Activated CD8-positive, alpha-beta memory T cell treated with anti-CD3 and anti-CD28 coated beads for 24 hours (primary cell): Measurements from ENCODE around the gene ITGA11.
A peak's percentile ranks its signal among the peaks of the same experiment; 100 is the strongest.

Experiments used
- DNase-seq: peaks from one replicate; pipeline ENCODE4 v3.0.0-alpha.2; 2020

Gene ITGA11

GRCh38 chr15:68444336-68444735 is 12.4 kb upstream of the ITGA11 start:
- no peak for DNase-seq

GRCh38 chr15:68442903-68443302 is 10.9 kb upstream of the ITGA11 start:
- DNase-seq: no peak

DNA sequence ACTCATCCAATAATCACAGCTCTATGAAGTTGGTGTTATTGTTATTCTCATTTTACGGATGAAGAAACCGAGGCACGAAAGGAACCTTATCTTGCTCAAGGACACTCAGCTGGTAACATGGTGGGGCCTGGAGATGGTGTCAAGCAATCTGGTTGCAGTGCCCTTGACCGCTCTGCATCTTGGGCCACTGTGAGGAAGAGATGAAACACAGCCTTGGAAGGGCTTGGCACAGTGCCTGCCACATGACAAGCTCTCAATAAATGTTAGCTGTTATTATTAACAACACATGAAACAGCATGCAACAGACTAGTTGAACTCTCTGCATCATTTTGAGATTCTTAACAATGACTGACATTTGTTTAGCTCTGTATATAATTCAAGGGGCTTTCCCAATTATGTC is 10.1 kb upstream of the ITGA11 start:
- peak; percentile 11 for DNase-seq

DNA sequence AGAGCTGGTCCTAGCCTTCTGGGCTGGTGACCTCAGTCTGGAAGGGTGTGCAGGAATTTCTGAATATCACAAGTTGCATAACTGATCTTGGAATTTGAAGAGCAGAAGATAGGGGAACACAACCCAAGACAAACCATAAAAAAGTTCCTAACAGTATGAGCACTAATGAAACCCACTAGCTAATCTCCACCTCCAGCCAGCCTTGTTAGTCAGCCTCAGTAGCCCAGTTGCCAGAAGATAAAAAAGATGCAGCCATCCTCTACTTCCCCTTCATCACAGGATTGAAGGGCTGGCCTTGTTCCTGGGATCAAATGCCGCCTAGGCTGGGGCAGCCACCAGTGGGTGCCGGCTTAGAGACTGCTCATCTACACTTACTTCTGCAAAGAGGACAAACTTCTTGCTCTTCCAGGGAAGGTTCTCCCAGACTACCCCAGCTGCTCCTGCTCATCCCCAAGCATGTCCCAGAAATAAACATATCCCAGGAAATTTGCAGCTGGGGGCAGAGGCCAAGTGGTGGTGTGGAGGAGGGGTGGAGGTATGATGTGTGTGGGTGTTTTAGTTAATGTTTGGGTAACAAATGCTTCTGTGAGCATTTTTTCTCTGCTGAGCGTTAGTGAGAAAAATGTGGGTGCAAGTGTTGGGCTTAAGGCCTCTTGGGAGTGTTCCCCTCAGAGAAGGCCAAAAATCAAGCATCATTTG is 9.2 kb upstream of the ITGA11 start:
- DNase-seq: no peak

DNA sequence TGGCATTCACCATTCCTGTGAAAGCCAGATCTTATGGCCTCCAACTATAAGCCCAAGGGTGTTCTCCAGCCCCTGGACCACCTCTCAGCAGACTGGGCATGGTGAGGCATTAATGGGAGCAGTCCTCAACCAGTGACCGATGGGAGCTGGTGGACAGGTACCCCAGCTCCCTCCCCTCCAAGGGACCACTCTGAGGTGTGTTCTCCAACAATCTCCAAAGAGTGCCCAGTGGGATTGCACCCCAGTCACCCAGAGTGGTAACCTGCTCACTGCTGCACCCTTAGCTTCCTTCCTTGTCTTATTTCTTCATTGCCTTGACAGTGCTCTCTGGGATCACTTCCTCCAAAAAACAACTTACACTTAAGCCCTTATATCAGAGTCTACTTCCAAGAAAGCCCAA is 8.2 kb upstream of the ITGA11 start:
- peak; percentile 19 for DNase-seq

- DNase-seq: peak; percentile 13
Measured at GRCh38 chr15:68439506-68439905, 7.5 kb upstream of the ITGA11 start.

- peak; percentile 11 for DNase-seq
Measured at GRCh38 chr15:68436680-68437079, 4.7 kb upstream of the ITGA11 start.

DNA sequence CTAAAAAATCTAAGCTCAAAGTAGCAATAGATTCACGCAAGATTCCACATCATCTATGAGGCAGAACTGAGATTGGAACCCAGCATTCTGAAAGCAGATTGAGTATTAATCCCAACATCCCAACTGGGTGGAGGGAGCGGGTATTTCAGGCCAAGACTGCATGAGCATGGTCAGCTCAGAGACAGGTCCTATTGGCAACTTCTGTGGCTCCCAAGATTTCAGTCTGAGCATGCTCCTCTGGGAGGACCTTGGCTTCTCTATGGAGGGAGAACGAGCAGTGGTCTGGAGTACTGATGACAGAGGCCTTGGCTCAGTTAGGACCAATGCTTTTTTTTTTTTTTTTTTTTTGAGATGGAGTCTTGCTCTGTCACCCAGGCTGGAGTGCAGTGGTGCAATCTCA is 4.0 kb upstream of the ITGA11 start:
- peak; percentile 24 for DNase-seq

- DNase-seq: peak; percentile 26
Measured at GRCh38 chr15:68434021-68434420, 2.1 kb upstream of the ITGA11 start.

GRCh38 chr15:68433551-68433950 is 1.6 kb upstream of the ITGA11 start:
- DNase-seq: no peak

DNA sequence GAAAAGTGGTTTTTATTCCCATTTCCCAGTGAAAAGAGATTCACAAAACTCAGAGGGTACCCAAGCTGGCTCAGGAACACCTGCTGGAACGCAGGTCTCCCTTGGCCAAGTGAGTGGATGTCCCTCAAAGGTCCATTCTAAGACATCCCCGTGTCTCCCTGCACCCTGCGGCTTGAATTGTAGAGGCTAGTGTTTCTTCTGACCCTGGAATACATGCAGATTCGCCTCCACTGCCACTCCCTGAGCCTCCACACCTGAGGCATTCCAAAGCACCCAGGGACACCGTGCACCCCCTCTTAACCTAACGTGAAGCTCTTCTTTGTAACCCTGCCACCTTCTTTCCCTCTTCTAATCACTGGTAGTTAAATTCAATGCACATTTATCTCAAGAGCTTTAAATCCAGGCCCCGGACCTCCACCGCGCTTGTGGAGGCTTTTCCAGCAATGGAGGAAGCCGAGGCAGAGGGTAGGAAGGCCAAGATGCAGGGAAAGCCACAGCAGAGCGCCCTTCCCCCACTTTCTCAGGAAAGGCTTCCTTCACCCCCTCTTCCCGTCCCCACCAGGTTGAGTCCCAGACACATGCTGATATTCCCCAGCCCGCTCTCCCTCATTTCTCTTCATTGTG is 590 bp upstream of the ITGA11 start:
- peak; percentile 40 for DNase-seq

DNA sequence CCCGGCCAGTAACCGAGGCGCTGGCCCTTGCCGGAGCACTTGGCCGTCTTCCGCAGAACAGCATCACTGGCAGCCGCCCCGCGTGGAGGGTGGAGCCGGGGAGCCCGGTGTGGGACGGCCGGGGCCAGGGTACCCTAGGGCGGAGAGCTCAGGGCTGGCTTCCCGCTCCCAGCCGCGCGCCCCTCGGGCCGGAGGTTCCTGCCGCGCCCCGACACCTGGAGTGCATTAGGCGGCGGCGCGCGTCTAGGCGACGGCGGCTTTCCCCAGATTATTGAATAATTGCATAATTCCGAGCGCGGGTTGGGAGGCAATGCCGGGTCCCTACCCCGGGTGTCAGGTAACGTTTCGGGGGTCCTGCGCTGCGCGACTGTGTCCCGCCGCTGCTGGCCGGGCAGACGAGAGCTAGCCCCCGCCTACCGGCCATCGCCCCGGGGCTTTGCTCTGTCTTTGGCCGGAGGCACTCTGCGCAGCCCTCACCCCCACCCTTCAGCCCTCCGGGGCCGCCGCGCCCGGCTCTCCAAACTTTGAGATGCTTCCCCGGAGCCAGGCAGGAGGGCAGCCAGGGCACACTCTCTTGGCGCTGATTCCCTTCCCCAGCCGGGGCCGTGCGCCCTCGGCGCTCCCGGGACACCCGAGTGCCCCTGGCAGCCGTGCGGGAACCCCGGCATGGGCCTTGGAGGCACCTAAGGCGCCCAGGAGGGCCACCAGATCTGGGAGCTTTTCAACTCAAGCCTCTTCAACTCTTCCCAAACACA is 749 bp downstream of the ITGA11 start:
- DNase-seq: peak; percentile 49

DNA sequence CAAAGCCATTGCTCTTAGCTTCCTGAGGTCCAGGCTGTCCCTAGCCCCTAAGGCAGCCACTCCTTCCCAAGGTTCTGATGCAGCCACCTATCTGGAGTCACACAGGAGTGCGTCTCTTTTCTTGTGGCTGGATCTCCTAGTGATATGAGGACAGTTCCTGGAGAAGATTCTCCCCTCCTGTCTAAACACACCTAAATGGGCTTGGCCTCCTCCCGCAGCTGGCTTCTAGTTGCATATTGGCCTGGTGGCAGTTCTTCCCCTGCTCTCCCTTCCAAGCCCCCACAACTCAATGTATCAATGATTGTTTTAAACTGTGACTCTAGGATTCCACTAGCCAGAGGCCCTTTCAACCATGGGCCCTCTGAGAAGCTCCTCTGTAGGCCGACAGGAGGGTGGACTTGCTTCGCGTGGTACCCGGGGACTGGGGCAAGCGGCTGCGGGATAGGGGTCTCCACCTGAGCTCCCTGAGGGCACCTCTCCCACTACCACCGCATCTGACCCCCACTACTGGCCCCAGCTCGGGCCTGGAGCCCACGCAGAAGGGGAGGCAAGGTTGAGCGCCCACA is 1.4 kb downstream of the ITGA11 start:
- DNase-seq: peak; percentile 41

DNA sequence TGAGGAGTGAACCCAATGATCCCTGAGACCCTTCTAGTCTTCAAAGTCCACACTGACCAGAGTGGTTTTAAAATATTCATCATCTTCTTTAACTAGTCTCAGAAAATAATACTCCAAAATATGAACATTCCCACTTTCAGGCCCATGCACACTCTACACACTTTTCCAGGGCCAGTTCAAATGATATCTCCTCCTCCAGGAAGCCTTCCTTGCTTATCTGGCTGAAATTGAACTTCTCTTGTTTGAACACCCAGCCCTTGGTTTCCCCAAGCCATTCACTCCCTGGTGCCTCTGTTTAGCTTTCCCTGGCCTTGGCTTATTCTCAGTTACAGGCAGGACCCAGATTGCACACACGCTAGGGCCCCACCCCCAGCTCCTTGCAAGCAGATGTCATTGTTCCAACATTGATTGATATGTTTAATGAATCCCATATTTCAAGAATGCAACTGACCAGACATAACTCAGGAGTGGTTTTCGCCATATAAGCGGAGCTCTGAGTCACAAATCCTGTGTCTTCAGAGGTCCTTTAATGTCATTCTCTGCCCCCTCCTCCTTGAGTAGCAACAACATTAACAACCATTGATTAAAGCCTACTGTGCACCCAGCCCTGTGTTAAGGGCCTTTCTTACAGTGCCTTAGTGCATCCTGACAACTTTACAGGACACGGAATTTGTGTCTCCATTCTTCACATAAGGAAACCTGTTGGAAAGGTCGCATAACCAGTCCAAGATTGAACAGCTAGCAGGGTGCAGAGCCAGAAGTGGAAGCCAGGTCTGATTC is 2.1 kb downstream of the ITGA11 start:
- peak; percentile 19 for DNase-seq

DNA sequence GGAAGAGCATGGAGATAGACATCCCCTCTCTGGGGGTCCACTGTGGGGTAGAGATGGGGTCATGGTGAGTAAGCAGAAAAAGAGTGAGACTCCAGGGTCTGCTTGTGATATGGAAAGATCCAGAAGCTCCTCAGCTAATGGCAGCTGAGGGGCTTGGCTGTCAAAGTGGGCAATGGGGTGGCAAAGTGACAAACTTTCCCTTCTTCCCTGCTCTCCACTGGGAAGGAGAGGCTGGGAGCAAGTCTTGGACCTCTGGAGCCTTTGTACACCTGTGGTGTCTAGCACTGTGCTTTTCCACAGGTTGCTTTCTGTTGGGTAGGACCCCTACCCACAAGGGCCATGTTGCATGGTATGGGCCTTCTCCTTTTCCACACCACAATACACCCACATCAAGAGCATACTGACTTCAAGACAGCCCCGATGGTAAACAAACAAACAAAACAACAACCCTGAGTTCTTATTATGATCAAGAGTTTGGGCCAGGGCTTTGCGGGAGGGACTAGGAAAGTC is 3.5 kb downstream of the ITGA11 start:
- DNase-seq: no peak

DNA sequence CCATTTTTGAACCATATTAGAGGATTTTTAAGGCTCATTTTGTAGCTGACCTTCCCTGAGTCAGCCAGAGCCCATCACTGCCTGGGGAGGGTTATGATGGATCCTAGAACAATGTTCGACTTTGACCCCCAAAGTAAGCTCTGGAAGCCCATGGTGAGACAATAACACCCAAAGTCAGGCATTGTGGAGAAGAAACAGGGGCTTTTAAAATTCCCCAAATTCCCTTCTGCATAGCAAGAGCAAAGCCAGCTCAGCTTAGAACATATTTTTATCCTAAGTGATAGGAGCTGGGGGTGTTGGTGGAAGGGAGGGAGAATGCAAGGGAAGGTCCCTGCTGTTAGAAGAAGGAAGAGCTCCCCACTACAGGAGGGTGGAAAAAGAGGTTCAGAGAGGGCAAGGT is 4.0 kb downstream of the ITGA11 start:
- DNase-seq: no peak

- no peak for DNase-seq
Measured at GRCh38 chr15:68427366-68427765, 4.6 kb downstream of the ITGA11 start.

DNA sequence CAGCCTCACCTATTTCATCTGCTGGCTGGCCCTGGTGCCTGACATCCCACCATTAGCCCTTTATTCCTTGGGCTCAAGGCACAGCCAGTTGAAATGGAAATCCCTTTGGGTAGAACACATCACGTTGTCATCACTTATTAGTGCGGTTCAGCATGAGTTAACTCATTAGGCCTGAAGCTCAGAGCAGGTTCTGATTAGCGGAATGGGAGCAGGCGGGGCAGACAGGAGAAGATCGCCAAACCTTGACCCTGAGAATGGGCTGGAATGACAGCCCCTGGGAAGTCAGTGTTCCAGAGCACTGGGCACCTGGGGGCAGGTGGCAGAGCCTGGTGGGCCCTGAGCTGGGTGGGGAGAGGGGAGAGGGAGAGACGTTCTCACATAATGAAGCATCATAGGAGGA is 5.8 kb downstream of the ITGA11 start:
- no peak for DNase-seq

DNA sequence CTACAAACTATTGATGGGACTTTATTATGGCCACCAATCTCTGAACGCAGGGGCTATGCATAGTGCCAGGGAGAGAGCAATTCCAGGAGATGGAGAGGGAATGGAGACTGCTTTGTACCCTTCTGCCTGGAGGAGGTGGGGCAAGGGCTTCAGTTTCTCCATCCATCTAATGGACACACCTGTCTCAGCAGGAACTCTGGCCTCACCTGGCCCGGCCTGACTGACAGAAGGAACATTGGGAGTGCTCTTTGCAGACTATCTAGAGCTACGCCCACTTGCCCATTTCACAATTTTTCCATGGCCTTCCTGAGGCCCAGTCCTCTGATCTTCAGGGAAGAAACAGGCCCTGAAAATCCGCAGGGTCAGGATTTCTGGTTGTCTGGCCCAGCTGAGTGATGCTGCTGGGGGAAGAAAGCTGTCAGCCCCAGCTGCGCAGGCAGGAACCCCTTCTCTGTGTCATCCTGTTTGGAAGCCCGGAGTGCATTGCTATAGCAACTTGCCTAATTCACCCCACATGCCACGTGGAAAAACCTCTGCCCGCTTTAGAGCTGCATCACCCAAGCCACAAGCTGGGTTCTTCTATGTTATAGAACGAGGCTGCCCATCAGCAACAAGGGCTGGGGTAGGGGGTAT is 6.4 kb downstream of the ITGA11 start:
- DNase-seq: no peak

DNA sequence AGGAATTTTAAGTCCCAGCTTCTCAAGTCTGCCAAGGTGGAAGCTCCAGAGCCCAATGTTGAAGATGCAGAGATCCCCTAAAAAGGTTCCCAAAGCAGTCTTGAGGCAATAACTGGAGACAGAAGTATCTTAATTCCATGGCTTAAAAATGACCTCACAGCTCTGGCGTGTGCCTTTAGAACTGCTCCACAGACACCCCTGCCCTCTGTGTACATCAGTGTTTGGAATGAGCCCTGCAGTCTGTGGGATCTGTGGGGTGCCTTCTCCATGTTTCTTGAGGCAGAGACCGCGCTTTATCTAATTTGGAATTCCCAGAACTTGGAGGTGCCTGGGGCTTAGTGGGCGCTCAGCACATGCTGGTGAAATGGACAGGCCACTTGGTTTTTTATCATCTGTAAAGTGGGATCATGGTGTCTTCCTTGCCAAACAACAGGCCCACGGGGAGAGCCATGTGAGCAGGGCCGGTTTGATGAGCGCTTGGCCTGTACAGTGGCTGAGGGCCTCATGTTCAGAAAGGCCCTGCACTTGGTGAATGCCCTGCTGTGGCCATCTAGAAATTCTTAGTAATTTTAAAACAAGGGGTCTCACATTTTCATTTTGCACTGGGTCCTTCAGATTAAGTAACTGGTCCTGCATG is 7.1 kb downstream of the ITGA11 start:
- DNase-seq: no peak
